ENCODE results near the gene CSF1.

DNA sequence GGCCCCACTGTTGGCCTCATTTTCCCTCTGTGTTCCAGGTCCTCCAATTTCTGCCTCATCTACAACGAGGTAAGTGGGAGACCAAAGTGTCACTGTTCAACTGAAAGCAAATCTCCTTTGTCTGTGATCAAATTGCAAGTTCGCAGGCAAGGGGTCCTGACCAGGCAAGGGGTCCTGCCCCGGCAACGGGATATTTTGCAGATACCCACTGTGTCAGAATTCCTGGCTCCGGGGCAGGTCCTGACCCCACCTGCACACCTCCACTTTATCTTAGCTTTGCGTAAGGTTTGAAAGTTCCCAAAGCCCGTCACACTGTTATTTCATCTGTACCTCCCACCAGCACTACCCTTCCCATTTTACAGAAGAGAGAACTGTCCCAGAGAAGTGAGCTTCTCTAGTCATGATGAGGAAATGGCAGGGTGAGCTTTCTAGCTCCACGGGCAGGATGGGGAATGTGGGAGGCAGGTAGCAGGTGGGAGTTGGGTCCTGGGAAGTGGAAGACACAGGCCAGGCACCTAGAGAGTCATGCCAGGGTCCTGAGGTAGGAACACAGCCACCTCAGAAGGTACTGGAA, 32.0 kb upstream of the CSF1 start:
- TF ChIP-seq EZH2phosphoT487 (IDR thresholded peaks at IDR 0.05; ENCODE audit: low read depth, severe bottlenecking, unreplicated experiment) (no peak), CTCF (IDR thresholded peaks at IDR 0.05; ENCODE audit: poor library complexity) (no peak)
